Lower leg skin (tissue), 4 donors: Measurements from ENCODE around the gene LMTK3. TPM values are rescaled to one million over a fixed set of nuclear protein-coding genes. Genes with fewer than 3 reads are reported as not detected.
"Not testable (repeated sequence)": the region's sequence is repeated elsewhere in the genome, so short reads cannot be mapped to it uniquely, and the experiment has no call there.

Experiments used
- DNase-seq, 2 donors: peaks; one replicate each; pipeline ENCODE4 v3.0.0-alpha.2; 2019; ENCODE audit warnings: low spot score in 2 of 2
- H3K4me3 ChIP-seq: fragments of 200-600 bp; sonication (generic); 2 replicates; pipeline ENCODE4 v1.5.1; 2017; ENCODE audit warnings: mild to moderate bottlenecking, low read depth; ENCODE audit not compliant: poor library complexity, severe bottlenecking
- POLR2A ChIP-seq, 2 donors: fragments of 450-650 bp; IDR thresholded peaks; one replicate each; pipeline ENCODE4 v1.6.1; 2016 to 2017; ENCODE audit warnings: antibody characterized with exemption in 2 of 2, mild to moderate bottlenecking in 1 of 2, moderate library complexity in 1 of 2
- WGBS, 2 donors: methylation state at CpG; one replicate each; pipeline ENCODE4 v1.1.5; 2018; 5-methylcytosine and 5-hydroxymethylcytosine counted together
- intact Hi-C: fragments of 100-400 bp; cut with DNase I; formaldehyde crosslinking; loops from one replicate; pipeline ENCODE4 v1.15.0; 2023; ENCODE audit warnings: low total_unique reads
- total RNA-seq, 4 donors: library from RNA; depleted of rRNA; stranded (reverse); fragments of >200 nt; gene quantifications; one replicate each; pipeline ENCODE4 v1.1.0, GENCODE V29; 2016
- TF ChIP-seq, protein P1 (sequence below), 3 donors: fragments of 450-650 bp; IDR thresholded peaks; one replicate each; pipeline ENCODE4 v1.5.1; 2016; ENCODE audit warnings: antibody characterized with exemption in 3 of 3, mild to moderate bottlenecking in 3 of 3, moderate library complexity in 2 of 3

The LMTK3 gene
- total RNA-seq, 4 donors from 2014 or later = 5.3 to 6.7 (median 5.8) TPM

DNA sequence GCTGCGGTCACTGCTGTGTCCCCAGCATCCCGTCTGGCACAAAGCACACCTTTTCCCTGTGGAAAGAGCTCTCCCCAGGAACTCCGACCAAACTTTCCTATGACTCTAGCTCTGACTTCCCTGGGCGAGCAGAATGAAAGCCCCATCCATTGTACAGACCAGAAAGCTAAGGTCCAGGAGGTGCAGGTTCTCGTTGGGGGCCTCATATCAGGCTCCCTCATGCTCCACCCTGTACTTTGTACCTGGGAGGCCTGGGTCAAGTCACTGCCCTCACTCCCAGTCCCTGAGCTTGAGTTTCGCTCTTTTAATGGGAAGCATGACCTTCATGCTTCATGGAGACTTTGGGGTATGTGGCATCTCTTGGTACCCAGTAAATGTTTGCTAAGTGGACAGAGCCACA lies 24.1 kb downstream of the LMTK3 start:
- no peak for DNase-seq
- no peak overlapping the region for H3K4me3 ChIP-seq
- intact Hi-C loops = no loop called here
- 70 to 73% methylated on average over 6 of the region's 6 CpGs for WGBS, 2 donors
- TF ChIP-seq POLR2A (IDR thresholded peaks at IDR 0.05) = no peak
- TF ChIP-seq, protein P1, sequence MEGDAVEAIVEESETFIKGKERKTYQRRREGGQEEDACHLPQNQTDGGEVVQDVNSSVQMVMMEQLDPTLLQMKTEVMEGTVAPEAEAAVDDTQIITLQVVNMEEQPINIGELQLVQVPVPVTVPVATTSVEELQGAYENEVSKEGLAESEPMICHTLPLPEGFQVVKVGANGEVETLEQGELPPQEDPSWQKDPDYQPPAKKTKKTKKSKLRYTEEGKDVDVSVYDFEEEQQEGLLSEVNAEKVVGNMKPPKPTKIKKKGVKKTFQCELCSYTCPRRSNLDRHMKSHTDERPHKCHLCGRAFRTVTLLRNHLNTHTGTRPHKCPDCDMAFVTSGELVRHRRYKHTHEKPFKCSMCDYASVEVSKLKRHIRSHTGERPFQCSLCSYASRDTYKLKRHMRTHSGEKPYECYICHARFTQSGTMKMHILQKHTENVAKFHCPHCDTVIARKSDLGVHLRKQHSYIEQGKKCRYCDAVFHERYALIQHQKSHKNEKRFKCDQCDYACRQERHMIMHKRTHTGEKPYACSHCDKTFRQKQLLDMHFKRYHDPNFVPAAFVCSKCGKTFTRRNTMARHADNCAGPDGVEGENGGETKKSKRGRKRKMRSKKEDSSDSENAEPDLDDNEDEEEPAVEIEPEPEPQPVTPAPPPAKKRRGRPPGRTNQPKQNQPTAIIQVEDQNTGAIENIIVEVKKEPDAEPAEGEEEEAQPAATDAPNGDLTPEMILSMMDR (IDR thresholded peaks at IDR 0.05) = no peak

DNA sequence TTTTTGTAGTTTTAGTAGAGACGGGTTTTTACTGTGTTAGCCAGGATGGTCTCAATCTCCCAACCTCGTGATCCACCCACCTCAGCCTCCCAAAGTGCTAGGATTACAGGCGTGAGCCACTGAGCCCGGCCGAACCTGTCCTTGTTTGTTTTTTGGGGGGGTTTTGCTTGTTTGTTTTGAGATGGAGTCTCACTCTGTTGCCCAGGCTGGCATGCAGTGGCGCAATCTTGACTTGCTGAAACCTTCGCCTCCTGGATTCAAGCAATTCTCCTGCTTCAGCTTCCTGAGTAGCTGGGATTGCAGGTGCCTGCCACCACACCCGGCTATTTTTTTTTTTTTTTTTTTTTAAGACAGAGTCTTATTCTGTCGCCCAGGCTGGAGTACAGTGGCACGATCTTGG lies 24.9 kb downstream of the LMTK3 start:
- WGBS, 2 donors = 83% methylated on average over 10 of the region's 10 CpGs
- H3K4me3 ChIP-seq, DNase-seq, intact Hi-C loops: not testable (repeated sequence)

DNA sequence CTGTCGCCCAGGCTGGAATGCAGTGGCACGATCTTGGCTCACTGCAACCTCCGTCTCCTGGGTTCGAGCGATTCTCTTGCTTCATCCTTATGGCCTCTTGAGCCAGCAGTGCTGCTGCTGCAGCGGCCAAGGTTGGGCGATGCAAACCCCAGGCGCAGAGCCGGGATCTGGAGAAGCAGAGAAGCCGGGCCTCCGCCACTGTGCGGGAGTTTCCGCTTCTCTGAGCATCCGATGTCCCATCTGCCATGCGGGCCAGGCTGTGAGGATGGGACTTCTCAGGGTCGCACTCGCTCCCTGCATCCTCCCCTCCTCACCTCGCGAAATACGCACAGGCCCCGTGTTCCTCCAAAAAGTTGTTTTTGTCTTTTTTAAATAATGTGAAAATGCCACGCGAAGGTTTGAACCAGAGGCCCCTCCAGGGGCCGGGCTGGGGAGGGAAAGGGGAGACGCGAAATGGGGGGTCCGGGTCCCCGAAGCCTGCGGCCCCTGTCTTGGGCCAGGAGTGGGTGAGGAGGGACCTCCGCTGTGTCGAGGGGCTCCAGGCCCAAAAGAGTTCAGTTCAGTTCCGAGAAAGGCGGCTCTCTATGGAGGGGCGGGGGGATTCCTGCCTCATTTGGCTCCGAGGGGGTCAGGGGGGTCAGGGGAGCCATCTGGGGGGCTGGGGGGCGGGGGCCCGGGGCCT lies 26.6 kb downstream of the LMTK3 start:
- 80 to 82% methylated on average over 34 to 36 of the region's 37 CpGs for WGBS, 2 donors
- no peak for TF ChIP-seq POLR2A (IDR thresholded peaks at IDR 0.05)
- TF ChIP-seq, protein P1 (IDR thresholded peaks at IDR 0.05) = no peak
- intact Hi-C loops = no loop called here
- H3K4me3 ChIP-seq = no peak overlapping the region
- DNase-seq = no peak

DNA sequence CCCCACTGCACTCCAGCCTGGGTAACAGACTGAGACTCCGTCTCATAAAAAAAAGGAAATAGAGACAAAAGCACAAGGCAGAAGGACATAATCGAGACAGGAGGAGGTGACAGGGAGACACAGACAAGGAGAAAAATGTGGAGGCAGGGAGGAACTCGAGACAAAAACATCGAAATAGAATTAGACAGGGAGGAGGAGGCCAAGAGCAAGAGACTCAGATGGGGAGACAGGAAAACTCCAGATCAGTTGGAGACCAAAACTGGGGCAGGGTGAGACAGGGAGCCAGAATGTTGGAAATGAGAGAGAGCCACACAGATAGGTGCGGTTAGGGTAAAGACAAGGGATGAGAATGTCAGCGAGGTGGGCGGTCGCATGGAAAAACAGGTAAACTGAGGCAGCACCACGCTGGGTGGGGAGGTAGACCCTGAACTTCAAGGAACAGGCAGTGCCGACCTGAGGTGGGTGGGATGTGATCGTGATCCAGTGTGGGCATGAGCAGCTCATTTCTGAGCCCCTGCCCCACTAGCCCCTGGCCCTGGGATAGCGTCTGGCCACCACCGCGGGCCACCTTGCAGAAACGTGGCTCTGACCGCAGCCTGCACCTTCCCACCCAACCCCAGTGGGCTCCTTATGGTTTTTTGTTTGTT lies 27.3 kb downstream of the LMTK3 start:
- H3K4me3 ChIP-seq = no peak overlapping the region
- TF ChIP-seq POLR2A (IDR thresholded peaks at IDR 0.05) = no peak
- TF ChIP-seq, protein P1 (IDR thresholded peaks at IDR 0.05) = no peak
- 79 to 81% methylated on average over 16 of the region's 16 CpGs for WGBS, 2 donors
- no peak for DNase-seq
- intact Hi-C loops = no loop called here

DNA sequence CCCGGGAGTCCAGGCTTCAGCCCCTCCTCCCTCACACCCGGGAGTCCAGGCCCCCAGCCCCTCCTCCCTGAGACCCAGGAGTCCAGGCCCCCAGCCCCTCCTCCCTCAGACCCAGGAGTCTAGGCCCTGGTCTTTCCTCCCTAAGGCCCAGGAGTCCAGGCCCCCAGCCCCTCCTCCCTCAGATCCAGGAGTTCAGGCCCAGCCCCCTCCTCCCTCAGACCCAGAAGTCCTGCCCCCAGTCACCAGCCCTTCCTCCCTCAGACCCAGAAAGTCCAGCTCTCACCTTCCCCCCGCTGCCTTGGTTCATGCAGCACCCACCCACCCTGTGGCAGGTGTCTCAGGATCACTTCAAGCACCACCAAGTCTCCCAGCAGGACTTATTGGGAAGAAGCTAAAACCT lies 28.3 kb downstream of the LMTK3 start:
- WGBS, 2 donors = 91 to 100% methylated on average over 1 of the region's 3 CpGs
- H3K4me3 ChIP-seq = no peak overlapping the region
- TF ChIP-seq, protein P1 (IDR thresholded peaks at IDR 0.05) = no peak
- TF ChIP-seq POLR2A (IDR thresholded peaks at IDR 0.05) = no peak
- no peak for DNase-seq
- intact Hi-C loops = no loop called here

DNA sequence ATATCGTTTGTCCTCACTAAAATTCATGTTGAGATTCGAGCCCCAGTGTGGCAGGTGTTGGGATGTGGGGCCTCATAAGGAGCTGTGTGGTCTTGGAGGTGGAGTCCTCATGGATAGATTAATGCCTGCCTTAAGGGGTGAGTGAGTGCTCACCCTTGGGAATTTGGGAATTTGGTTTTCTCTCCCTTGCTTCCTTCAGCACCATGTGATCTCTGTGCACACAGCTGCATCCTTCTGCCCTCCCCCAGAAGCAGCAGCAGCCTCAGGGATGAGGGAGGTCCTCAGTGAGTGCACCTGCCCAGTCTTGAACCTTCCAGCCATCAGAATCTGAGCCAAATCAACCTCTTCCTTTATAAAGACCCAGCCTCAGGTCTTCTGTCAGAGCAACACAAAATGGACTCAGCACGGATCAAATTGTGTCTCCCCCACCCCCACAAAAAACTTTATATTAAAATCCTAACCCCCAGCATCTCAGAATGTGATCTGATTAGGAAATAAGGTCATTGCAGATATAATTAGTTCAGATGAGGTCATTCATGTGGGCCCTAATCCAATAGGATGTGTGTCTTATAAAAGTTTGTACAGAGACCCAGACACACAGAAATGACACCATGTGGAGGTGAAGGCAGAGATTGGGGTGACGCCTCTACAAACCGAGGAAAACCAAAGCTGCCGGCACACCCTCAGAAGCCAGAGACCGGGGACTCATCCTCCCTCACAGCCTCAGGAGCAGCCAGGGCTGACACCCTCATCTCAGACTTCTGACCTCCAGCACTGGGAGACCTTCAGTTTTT lies 29.6 kb downstream of the LMTK3 start:
- intact Hi-C loops = no loop called here
- DNase-seq = no peak
- 43 to 52% methylated on average over 7 of the region's 7 CpGs for WGBS, 2 donors
- H3K4me3 ChIP-seq = no peak overlapping the region
- TF ChIP-seq POLR2A (IDR thresholded peaks at IDR 0.05) = no peak
- TF ChIP-seq, protein P1 (IDR thresholded peaks at IDR 0.05) = no peak
